Activated T-cell treated with anti-CD3 and anti-CD28 coated beads for 24 hours (primary cell): ENCODE data around the gene MYO9B.
A peak's percentile ranks its signal among the peaks of the same experiment; 100 is the strongest.
"Not testable (repeated sequence)": the region's sequence is repeated elsewhere in the genome, so short reads cannot be mapped to it uniquely, and the experiment has no call there.

Source experiments
- DNase-seq: peaks from one replicate; pipeline ENCODE4 v3.0.0-alpha.2; 2020; ENCODE audit warnings: low read depth

Gene MYO9B

DNA sequence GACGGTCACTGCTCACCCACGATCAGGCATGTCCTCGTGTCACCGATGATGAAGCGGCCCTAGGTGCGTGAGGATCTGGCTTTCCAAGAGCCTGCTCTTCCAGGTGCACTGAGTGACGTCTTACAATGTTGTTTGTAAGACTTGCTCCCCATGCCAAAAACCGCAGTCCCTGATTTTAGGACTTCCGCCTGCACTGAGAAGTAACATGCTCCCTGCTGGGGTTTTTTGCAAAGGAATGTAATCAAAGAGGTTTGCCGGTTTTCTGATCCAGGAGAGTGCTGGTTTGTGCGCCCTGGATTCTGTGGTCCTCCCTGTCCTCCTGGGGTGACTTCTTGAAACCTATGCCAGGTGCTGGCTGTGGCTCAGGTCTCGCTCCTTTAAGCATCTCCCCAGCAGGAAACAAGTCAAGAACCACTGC, 38.8 kb downstream of the MYO9B start:
- no peak for DNase-seq

DNA sequence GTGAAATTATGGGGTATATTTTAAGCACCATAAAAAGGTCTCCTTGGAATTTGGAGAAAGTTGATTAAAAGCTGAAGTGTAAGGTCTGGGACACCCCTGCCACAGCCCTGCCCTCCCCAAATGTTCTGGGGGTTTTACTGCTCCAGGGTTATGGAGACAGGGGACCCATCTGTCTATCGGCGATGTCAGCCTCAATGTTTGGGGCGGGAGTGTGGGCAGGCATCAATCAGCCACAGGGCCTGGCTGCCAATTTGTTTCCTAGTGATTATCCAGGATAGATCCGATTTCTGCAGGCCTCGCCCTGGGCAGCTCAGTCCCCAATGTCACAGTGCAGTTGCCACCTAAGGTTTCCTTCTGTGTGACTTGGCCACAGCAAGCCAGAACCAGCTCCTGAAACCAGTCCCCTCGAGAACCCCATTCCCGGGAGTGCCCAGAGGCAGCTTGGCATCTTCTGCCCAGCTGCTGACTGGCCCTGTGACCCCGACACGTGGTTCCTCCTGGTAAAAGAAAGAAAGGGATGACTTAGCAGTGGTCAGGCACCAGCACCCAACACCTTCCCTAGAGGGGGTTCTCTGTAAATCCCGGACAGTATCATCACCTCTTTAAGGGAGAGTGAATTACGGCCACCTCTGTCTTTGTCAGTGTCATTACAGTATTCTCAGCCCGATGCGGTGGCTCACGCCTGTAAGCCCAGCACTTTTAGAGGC, 41.6 kb downstream of the MYO9B start:
- DNase-seq, result no peak

DNA sequence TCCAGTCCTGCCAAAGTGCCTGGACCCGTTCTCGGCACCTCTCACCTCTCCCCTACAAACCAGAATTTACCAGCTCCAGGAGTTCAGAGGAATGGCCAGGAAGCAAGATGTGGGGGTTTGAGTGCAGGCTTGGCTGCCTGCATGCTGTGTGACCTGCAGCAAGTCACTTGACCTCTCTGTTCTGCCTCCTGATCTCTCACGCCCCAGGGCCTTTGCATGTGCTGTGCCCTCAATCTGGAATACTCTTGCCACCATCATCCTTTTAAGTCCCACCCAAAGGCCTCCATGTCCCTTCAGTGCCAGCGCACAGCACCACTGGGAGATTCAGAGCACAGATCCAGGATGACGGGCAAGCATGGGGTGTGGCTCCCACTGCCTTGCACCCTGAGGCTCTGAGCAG, 43.4 kb downstream of the MYO9B start:
- no peak for DNase-seq

DNA sequence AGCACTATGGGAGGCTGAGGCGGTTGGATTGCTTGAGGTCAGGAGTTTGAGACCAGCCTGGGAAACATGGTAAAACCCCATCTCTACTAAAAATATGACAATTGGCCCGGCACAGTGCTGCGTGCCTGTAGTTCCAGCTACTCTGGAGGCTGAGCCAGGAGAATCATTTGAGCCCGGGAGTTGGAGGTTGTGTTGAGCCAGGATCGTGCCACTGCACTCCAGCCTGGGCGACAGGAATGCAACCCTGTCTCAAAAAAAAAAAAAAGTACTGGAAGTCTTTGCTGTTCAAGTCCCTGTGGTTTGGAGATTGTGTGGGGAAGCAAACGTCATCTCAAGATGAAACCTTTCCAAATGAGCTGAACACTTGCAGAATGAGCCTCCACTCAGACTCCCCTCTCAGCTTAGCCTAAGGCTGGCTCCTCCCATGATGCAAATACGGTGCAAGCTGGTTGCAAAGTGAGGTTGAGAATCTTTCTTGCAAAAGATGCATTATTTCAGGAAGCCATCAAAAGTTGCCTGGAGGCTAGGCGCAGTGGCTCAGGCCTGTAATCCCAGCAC, 46.2 kb downstream of the MYO9B start:
- no peak for DNase-seq

DNA sequence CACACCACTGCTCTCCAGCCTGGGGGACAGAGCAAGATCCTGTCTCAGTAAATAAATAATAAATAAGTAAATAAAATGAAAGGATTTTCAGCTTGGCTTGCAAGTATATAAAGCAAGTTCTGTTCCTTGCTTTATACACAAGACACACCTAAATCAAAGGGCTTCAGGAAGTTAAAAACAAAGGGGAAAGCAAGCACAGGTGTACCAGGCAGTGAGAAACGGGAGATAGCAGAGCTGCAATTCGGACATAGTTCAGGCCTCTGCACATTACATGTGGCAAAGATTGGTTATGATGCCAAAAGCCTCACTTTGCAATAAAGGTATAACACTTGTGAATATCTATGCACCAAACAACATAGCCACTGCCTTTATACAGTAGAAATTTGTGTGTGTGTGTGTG, 47.5 kb downstream of the MYO9B start:
- DNase-seq, result no peak

DNA sequence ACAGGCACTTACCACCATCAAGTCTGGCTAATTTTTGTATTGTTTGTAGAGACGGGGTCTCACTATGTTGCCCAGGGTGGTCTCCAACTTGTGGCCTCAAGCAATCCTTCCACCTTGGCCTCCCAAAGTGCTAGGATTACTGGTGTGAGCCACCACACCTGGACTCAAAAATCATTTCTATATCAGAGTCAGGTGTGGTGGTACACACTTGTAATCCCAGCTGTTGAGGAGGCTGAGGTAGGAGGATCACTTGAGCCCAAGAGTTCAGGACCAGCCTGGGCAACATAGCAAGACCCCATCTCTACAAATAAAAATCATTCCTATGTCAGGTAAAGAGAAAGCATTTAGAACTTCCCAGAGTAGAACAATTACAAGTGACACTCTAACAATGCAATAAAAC, 48.4 kb downstream of the MYO9B start:
- no peak for DNase-seq

DNA sequence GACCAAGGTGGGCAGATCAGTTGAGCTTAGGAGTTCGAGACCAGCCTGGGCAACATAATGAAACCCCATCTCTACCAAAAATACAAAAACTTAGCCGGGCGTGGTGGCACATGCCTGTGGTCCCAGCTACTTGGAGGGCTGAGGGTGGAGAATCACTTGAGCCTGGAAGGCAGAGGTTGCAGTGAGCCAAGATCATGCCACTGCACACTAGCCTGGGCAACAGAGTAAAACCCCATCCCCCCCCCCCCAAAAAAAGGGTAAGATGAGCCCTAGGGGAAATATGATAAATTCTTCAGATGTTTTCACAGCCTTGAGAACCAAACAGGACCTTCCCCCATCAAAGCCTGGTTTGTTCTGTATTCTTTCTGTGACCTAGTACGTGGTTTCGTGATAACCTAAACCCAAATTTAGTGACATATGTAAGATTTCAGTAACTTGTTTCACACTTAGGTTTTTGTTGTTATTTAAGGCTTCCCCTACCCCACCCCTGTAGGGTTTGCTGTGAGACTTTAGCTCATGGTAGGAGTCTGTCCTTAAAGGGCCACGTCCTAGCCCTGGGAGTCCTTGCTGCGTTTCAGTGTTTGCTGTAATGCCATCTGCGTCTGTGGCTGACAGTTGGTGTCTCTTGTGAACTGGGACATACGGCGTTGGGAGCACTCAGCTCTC, 49.6 kb downstream of the MYO9B start:
- no peak for DNase-seq

DNA sequence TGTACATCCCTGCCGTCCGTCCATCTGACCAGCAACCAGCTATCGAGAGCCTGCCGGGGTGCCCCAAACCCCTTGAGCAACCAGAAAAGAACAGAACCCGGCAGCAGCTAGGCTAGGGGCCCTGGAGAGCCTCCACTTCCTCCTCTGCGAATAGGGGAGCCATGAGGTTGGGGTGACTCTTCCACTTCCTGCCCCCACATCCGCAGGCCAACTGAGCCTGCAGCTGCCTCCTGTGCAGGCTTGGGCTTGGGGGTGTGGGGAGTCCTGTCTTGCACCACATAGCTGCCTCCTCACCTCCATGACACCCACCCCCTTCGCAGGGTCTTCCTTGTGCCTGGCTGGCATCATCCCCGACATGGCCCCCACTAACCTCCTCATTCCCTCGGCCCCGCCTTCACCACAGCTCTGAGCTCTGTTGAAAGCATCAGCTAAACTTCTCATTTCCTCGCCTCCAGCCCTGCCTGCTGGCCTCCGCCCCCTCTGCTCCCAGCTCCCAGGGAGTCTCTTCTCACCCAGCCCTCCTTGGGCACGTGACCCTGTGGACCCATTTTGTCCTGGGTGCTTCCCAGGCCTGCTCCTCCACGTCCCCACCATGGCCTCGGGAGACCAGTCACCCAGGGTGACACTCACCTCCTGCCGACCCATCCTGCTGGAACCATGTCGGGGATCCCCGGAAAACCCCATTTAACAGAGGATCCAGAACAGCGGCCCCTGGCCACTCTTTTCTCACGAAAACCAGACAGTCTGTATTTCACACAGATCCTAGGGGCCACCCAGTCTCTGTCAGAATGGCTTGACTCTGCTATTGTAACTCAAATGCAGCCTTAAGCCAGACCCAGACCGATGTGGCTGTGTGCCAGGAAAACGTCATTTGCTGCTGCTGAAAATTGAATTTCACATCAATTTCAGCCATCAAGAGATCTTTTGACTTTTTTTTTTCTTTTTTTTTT, 50.4 kb downstream of the MYO9B start:
- DNase-seq, result peak; percentile 51

DNA sequence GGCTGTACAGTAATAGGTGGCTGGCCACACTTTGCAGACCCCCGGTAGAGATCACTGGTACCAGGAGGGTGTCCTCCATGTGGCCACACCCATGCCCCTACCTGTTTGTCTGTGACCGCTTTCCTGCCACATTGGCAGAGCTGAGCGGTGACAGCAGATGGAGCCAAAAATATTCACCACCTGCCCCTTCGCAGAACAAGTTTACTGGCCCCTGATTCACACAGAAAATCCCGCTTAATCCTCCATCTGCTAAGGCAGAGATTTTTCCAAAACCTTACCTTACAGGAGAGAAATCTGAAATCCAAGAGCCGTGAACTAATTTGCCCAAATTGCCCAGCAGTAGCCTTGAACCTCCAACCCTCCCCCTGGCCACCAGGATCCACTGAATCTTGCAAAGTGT, 52.1 kb downstream of the MYO9B start:
- no peak for DNase-seq

DNA sequence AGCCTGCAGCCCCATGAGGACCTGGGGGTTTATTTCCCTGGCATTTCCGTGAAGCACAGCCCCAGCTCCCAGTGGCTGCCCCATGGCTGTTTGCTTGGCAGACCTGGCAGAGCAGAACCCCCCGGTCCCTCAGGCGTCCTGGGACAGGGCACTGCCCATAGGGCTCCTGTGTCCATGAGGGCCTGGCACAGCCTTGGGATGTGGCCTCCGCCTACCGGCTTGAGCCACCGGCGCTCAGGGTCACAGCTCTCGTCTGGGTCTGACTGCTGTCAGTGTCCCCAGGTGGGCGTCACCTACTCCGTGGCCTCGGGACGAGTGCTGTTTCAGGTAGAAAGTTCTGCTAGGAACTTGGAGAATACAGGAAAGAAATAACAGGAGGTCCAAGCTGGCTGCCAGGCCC, 52.8 kb downstream of the MYO9B start:
- no peak for DNase-seq

DNA sequence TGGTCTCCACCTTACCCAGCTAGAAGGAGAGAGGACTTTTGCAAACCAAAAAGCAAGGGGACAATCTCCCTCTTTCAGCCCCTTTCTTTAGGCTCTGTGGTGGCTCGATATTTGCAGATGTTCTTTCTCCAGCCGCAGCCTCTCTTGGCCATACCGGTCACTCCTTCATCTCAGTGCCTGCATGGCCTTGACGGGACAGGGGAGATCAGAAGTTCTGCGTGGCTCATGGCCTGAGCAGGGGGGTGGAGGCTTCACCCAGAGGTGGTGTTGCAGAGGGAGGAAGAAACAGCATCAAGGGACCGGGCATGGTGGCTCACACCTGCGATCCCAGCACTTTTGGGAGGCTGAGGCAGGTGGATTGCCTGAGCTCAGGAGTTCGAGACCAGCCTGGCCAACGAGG, 53.2 kb downstream of the MYO9B start:
- DNase-seq, result no peak

DNA sequence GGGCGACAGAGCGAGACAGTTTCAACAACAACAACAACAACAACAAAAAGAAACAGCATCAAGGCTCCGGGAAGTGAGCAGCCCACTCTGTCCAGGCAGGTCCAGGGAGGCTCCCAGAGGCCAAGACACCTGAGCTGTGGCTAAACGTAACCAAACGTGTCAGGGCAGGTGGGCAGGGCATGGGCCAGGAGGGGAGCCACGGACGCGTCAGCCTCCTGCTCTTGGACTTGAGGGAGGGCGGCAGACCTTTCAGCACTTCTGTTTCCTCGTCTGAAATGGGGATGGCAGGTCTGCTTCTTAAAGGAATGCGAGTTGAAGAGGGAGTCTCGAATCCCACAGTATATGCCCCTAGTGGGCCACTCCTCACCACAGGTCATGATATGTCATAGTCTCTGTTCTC, 53.8 kb downstream of the MYO9B start:
- DNase-seq, result no peak

DNA sequence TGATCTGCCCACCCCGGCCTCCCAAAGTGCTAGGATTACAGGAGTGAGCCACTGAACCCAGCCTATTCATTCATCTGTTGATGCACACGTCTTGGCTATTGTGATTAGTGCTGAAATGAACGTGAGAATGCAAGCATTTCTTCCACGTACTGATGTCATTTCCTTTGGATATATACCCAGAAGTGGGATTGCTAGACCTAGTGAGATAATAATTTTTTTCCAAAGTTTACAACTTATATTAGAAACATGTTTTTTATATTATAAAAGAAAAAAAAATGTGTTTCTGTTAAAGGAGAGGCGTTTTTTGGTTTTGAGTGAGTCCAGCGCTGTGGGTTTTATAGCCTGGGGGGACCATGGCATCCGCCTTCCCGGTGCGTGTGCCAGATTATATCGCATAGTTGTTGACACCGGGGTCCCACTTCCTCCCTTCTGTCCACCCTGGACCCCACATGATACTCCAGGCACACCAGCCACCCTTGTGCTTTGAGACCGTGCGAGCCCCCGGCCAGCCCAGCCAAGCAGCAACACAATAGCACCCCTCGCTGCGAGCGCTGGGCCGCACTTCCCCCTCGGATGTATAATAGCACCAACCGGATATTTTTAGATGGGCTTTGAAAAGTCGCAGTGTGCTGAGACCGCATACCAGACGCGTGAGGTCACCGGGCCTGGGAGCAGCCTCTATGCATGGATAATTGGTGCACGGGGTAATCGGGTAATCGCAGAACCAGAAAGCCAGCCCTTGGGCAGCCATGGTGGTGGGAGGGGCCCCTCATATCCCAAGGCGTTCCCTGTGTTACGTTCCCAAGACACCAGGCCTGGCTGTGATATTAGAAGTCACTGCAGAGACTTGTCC, 59.6 kb downstream of the MYO9B start:
- DNase-seq, result peak; percentile 11

DNA sequence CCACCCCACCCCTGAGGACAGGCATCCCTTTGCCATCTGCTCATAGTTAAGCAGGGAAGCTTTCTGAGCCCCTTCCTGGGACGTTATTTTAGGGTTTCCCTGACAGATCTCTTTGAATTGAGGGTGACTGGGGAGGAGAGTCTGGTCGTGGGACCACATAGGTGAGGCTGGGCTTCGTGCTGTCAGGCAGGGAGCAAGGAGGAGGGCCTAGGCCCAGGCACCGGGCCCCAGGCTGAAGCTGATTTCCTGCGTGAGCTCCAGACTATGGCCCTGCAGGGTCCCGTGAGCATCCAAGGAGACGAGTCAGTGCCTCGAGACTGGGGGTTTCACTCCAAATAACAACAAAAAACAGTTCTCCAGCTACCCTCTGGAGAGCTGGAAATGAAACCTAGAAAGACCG, 60.4 kb downstream of the MYO9B start:
- no peak for DNase-seq

DNA sequence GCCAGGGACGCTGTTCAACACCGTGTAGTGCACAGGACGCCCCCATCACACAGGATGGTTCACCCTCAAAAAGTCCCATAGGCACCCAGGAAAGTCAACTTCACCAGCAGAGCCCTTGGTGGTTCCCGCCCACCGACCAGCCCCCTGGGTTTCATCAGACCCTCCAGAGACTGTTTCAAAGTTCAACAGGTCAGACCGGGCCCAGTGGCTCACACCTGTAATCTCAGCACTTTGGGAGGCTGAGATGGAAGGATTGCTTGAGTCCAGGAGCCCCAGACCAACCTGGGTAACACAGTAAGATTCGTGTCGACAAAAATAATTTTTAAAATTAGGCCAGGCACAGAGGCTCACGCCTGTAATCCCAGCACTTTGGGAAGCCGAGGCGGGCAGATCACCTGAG, 61.0 kb downstream of the MYO9B start:
- DNase-seq, result no peak

DNA sequence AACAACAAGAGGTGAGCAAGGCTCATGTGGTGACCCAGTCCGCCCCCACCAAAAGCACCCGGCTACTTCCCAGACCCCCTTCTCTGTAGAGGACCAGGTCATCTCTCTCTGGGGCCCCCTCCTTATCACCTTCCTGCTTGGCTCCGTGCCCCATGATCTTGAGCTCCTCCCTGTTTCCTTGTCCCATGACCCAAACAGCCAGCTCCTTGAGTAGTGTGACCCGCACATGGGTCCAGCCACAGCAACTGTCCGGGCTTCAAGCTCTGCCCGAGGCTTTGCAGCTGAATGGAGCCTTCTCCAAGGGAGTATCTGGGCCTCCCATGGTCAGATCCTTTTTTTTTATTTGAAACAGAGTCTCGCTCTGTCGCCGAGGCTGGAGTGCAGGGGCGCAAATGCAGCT, 61.8 kb downstream of the MYO9B start:
- DNase-seq, result no peak

DNA sequence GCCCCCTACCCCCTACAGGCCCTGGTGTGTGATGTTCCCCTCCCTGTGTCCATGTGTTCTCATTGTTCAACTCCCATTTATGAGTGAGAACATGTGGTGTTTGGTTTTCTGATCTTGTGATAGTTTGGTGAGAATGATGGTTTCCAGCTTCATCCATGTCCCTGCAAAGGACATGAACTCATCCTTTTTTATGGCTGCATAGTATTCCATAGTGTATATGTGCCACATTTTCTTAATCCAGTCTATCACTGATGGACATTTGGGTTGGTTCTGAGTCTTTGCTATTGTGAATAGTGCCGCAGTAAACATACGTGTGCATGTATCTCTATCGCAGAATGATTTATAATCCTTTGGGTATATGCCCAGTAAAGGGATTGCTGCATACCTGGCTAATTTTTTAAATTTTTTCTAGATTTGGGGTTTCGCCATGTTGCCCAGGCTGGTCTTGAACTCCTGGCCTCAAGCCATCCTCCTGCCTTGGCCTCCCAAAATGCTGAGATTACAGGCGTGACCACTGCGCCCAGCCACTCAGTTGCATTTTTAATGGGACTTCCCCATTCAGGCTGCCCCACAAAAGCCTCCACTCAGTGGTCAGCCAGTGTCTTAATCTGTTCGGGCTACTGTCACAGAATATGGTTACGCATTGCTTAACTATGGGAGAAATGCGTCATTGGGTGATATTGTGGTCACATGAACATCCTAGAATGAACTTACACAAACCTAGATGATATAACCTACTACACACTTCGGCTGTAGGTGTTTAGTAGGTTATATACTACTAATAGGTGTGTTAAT, 62.7 kb downstream of the MYO9B start:
- DNase-seq, result not testable (repeated sequence)

DNA sequence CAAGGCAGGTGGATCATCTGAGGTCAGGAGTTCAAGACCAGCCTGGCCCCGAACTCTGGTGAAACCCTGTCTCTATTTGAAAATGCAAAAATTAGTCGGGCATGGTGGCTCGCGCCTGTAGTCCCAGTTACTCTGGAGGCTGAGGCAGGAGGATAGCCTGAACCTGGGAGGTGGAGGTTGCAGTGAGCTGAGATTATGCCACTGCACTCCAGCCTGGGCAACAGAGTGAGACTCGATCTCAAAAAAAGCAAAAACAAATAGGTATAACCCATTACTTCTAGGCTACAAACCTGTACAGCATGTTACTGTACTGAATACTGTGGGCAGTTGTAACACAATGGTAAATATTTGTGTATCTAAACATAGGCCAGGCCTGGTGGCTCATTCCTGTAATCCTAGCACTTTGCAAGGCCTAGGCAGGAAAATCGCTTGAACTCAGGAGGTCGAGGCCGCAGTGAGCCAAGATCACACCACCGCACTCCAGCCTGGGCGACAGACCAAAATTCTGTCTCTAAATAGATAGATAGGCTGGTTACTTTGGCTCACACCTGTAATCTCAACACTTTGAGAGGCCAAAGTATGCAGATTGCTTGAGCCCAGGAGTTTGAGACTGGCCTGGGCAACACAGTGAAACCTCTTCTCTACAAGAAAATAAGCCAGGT, 63.5 kb downstream of the MYO9B start:
- no peak for DNase-seq

DNA sequence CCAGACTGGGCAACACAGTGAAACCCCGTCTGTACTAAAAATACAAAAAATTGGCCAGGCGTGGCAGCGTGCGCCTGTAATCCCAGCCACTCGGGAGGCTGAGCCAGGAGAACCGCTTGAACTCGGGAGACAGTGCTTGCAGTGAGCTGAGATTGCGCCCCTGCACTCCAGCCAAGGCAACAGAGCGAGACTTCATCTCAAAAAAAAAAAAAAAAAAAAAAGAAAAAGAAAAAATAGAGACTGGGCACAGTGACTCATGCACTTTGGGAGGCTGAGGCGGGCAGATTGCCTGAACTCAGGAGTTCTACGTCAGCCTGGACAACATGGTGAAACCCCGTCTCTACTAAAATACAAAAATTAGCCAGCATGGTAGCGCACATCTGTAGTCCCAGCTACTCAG, 69.2 kb downstream of the MYO9B start:
- not testable (repeated sequence) for DNase-seq
